ENCODE measurements around the gene CAMK1D. TPM values are rescaled to one million over a fixed set of nuclear protein-coding genes. Genes with fewer than 3 reads are reported as not detected.

The CAMK1D gene
- total RNA-seq, 1 donor = 11.2 TPM

DNA sequence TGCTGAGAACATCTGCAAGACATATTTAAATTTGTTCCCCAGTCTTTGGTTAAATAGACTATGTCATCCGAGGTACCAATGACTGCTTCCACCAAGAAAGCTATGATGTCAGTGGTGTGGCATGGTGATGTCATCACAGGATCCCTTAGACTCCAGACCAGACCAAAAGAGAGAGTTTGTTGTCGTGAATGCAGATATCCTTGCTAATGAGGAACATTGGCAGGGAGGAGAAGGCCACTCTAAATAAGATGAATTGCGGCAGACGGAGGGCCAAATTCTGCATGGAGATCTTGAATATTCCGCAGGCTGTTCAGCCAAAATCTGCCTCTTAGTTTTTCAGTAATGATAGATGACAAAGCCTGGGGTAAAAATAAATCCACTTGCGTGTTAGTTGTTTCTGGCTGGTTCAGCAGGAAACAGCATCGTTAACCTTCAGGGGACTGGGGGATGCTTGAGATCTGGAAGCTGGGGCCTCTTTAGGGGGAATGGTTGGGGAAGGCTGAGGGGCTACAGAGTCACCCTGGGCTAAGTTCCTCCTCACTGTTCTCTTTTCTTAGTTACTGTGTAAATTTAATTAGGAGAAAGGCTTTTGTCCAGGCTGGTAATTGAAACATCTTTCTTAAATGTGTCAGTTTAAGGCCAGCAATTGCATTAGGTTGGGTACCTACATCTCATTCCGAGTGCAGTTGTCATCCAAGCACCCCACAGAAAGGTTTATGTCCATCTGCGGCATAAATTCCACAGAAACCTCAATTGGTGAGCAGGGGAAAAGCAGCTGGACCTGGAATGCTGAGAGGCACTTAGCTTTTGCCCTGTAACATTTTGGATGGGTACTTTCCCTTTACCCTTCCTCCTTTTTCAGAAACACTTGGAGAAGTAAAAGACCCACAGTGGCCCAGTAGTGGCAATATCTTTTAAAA lies 11.6 kb upstream of the CAMK1D start:
- DNase-seq (ENCODE audit: insufficient read length, low spot score, missing footprints) = peak; percentile 44
- Histone ChIP-seq H2AFZ (ENCODE audit: low read length) (peak overlapping the region; percentile 16), H3K27ac (ENCODE audit: low read depth, low read length) (peak overlapping the region; percentile 42), H4K20me1 (ENCODE audit: insufficient read depth, low read length) (no peaks in the 10 kb centered on the region), H3K4me2 (ENCODE audit: insufficient read depth, low read length) (peak overlapping the region; percentile 33), H3K79me2 (ENCODE audit: insufficient read depth, low read length) (no peaks in the 10 kb centered on the region), H3K27me3 (ENCODE audit: insufficient read depth, low read length) (peaks cover 3% of the 10 kb centered on the region), H3K36me3 (ENCODE audit: insufficient read depth, low read length) (no peaks in the 10 kb centered on the region), H3K4me3 (ENCODE audit: insufficient read depth, low read length) (no peak overlapping the region), H3K9me3 (ENCODE audit: low read depth, low read length) (no peaks in the 10 kb centered on the region), H3K4me1 (ENCODE audit: insufficient read depth, low read length) (peaks cover 22% of the 10 kb centered on the region)
- TF ChIP-seq CTCF (IDR thresholded peaks at IDR 0.05; ENCODE audit: extremely low read depth, low read depth, low read length) = no peak

GRCh38 chr10:12338981-12339380 lies 10.4 kb upstream of the CAMK1D start:
- H3K27me3 ChIP-seq (ENCODE audit: insufficient read depth, low read length) = peaks cover 3% of the 10 kb centered on the region
- TF ChIP-seq CTCF (IDR thresholded peaks at IDR 0.05; ENCODE audit: extremely low read depth, low read depth, low read length) = no peak
- no peak overlapping the region for H2AFZ ChIP-seq (ENCODE audit: low read length)
- H3K4me1 ChIP-seq (ENCODE audit: insufficient read depth, low read length) = peaks cover 12% of the 10 kb centered on the region
- DNase-seq (ENCODE audit: insufficient read length, low spot score, missing footprints) = no peak
- H3K36me3 ChIP-seq (ENCODE audit: insufficient read depth, low read length) = no peaks in the 10 kb centered on the region
- no peaks in the 10 kb centered on the region for H3K9me3 ChIP-seq (ENCODE audit: low read depth, low read length)
- no peaks in the 10 kb centered on the region for H3K79me2 ChIP-seq (ENCODE audit: insufficient read depth, low read length)
- no peak overlapping the region for H3K27ac ChIP-seq (ENCODE audit: low read depth, low read length)
- no peaks in the 10 kb centered on the region for H4K20me1 ChIP-seq (ENCODE audit: insufficient read depth, low read length)
- no peak overlapping the region for H3K4me2 ChIP-seq (ENCODE audit: insufficient read depth, low read length)
- no peak overlapping the region for H3K4me3 ChIP-seq (ENCODE audit: insufficient read depth, low read length)

GRCh38 chr10:12340371-12340770 lies 9.0 kb upstream of the CAMK1D start:
- TF ChIP-seq CTCF (IDR thresholded peaks at IDR 0.05; ENCODE audit: extremely low read depth, low read depth, low read length) = no peak
- Histone ChIP-seq H3K79me2 (ENCODE audit: insufficient read depth, low read length) (no peaks in the 10 kb centered on the region), H3K4me3 (ENCODE audit: insufficient read depth, low read length) (no peak overlapping the region), H4K20me1 (ENCODE audit: insufficient read depth, low read length) (no peaks in the 10 kb centered on the region), H3K4me1 (ENCODE audit: insufficient read depth, low read length) (peaks cover 6% of the 10 kb centered on the region), H3K27ac (ENCODE audit: low read depth, low read length) (no peak overlapping the region), H3K9me3 (ENCODE audit: low read depth, low read length) (no peaks in the 10 kb centered on the region), H3K36me3 (ENCODE audit: insufficient read depth, low read length) (no peaks in the 10 kb centered on the region), H3K4me2 (ENCODE audit: insufficient read depth, low read length) (no peak overlapping the region), H3K27me3 (ENCODE audit: insufficient read depth, low read length) (peaks cover 3% of the 10 kb centered on the region), H2AFZ (ENCODE audit: low read length) (no peak overlapping the region)
- DNase-seq (ENCODE audit: insufficient read length, low spot score, missing footprints) = peak; percentile 27

GRCh38 chr10:12340937-12341336 lies 8.4 kb upstream of the CAMK1D start:
- Histone ChIP-seq H3K4me3 (ENCODE audit: insufficient read depth, low read length) (no peak overlapping the region), H3K4me1 (ENCODE audit: insufficient read depth, low read length) (peaks cover 6% of the 10 kb centered on the region), H3K27ac (ENCODE audit: low read depth, low read length) (no peak overlapping the region), H3K27me3 (ENCODE audit: insufficient read depth, low read length) (peaks cover 3% of the 10 kb centered on the region), H2AFZ (ENCODE audit: low read length) (no peak overlapping the region), H3K4me2 (ENCODE audit: insufficient read depth, low read length) (no peak overlapping the region), H3K9me3 (ENCODE audit: low read depth, low read length) (no peaks in the 10 kb centered on the region), H4K20me1 (ENCODE audit: insufficient read depth, low read length) (no peaks in the 10 kb centered on the region), H3K36me3 (ENCODE audit: insufficient read depth, low read length) (no peaks in the 10 kb centered on the region), H3K79me2 (ENCODE audit: insufficient read depth, low read length) (no peaks in the 10 kb centered on the region)
- no peak for DNase-seq (ENCODE audit: insufficient read length, low spot score, missing footprints)
- TF ChIP-seq CTCF (IDR thresholded peaks at IDR 0.05; ENCODE audit: extremely low read depth, low read depth, low read length) = no peak

Measured in osteoblast (primary cell).